Calu3 (cell line): Measurements from ENCODE around the gene NPFFR2. TPM values are rescaled to one million over a fixed set of nuclear protein-coding genes. Genes with fewer than 3 reads are reported as not detected.

Experiments used
- BruUV-seq: library from RNA; stranded (reverse); fragments of 400-500 nt; replicated peaks from 2 replicates; lab custom pipeline; 2021; lab: Mats Ljungman, UMichigan
- CTCF ChIA-PET: fragments of 300-600 bp; sonication (Branson Sonifier 250); formaldehyde crosslinking; loops from one replicate; lab custom pipeline; 2022; ENCODE audit warnings: antibody characterized with exemption; lab: Charles Lee
- DNase-seq: peaks from one replicate; pipeline ENCODE4 v3.0.0; 2022
- H3K27ac Mint-ChIP-seq: one replicate; pipeline ENCODE4 v1.8.0; 2022; ENCODE audit warnings: mixed read lengths; ENCODE audit not compliant: unreplicated experiment
- H3K27me3 Mint-ChIP-seq: one replicate; pipeline ENCODE4 v1.8.0; 2022; ENCODE audit warnings: mixed read lengths; ENCODE audit not compliant: unreplicated experiment
- H3K36me3 Mint-ChIP-seq: one replicate; pipeline ENCODE4 v1.8.0; 2022; ENCODE audit warnings: mild to moderate bottlenecking, moderate library complexity, mixed read lengths; ENCODE audit not compliant: insufficient read depth, unreplicated experiment
- H3K4me1 Mint-ChIP-seq: one replicate; pipeline ENCODE4 v1.8.0; 2022; ENCODE audit warnings: mild to moderate bottlenecking, low read depth, mixed read lengths; ENCODE audit not compliant: unreplicated experiment
- H3K4me3 Mint-ChIP-seq: one replicate; pipeline ENCODE4 v1.8.0; 2022; ENCODE audit warnings: mild to moderate bottlenecking, low read depth, moderate library complexity, mixed read lengths; ENCODE audit not compliant: unreplicated experiment
- H3K9me3 Mint-ChIP-seq: one replicate; pipeline ENCODE4 v1.8.0; 2022; ENCODE audit warnings: low read depth, mixed read lengths; ENCODE audit not compliant: unreplicated experiment
- intact Hi-C: fragments of 100-400 bp; cut with micrococcal nuclease; formaldehyde crosslinking; loops from one replicate; pipeline ENCODE4 v1.10.0; 2022; ENCODE audit not compliant: unreplicated experiment
- total RNA-seq: library from RNA; stranded (reverse); gene quantifications from 2 replicates; pipeline ENCODE4 v1.2.3, GENCODE V29; 2022
- TF ChIP-seq, protein P1 (sequence below): fragments of 200-600 bp; IDR thresholded peaks from one replicate; pipeline ENCODE4 v1.8.0; 2022; ENCODE audit warnings: antibody characterized with exemption; ENCODE audit not compliant: unreplicated experiment

NPFFR2 gene
- total RNA-seq, 1 experiment from 2014 or later = 0.78 TPM

DNA sequence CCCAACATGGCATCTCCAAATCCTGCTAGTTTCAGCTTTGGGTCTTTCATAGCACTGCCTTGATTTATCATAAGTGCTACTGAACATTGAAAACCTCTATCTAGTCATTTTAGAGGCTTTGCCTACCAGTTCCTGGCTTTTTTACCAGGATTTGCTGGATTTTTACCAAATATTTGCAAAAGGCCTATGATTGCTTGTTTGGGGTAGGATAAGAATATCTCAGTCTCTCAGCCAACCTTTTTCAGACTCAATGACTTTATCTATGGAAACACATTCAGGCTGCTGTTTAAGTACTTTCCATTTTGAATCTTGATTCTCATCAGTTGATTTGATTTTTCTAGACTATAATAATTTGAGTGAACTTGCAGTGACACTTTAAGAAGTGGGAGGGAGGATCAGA is 80.1 kb downstream of the NPFFR2 start:
- Mint-ChIP-seq H3K9me3 (no peaks in the 10 kb centered on the region), H3K36me3 (peaks cover 7% of the 10 kb centered on the region), H3K4me1 (peaks cover 20% of the 10 kb centered on the region), H3K27me3 (no peaks in the 10 kb centered on the region), H3K4me3 (no peak overlapping the region), H3K27ac (peak overlapping the region; percentile 97)
- CTCF ChIA-PET = interaction anchor here (0.9 kb wide), 1 partner anchor 31 kb away, joined by 3 read pairs; no protein-coding TSS in a partner anchor
- DNase-seq = no peak
- intact Hi-C loops = loop anchor here (10.0 kb wide), 1 partner anchor 137 kb away; no protein-coding TSS in a partner anchor
- no TSS peak for BruUV-seq
- TF ChIP-seq, protein P1, sequence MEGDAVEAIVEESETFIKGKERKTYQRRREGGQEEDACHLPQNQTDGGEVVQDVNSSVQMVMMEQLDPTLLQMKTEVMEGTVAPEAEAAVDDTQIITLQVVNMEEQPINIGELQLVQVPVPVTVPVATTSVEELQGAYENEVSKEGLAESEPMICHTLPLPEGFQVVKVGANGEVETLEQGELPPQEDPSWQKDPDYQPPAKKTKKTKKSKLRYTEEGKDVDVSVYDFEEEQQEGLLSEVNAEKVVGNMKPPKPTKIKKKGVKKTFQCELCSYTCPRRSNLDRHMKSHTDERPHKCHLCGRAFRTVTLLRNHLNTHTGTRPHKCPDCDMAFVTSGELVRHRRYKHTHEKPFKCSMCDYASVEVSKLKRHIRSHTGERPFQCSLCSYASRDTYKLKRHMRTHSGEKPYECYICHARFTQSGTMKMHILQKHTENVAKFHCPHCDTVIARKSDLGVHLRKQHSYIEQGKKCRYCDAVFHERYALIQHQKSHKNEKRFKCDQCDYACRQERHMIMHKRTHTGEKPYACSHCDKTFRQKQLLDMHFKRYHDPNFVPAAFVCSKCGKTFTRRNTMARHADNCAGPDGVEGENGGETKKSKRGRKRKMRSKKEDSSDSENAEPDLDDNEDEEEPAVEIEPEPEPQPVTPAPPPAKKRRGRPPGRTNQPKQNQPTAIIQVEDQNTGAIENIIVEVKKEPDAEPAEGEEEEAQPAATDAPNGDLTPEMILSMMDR = no peak

DNA sequence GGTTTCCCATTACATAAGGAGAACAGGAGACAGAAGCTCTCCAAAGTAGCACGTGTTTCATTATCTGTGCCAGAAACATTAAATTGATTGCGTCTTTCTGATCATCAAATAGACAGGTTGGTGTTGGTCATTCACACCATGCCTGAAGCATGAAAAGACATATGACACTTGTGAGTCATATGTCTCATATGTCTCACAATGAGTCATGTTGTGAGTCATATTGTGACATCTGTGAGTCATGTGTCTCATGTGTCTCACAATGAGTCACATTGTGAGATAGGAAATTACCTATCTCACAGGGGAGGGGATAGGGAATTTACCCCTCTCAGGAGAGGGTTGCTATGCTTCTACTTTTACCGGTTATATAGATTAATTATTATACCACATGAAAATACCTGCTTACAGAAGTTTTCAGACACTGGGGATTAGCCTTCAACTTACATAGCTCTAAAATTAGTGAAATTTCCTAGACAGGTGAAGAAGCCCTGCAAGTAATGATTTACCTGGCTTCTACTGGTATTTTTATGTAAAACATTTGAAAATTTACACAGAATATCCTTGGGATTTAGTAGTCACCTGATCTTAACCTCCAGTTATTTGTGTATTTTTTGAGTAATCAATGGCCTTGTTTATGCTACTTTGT is 80.8 kb downstream of the NPFFR2 start:
- Mint-ChIP-seq H3K4me3 (peak overlapping the region; percentile 35), H3K27me3 (no peaks in the 10 kb centered on the region), H3K9me3 (no peaks in the 10 kb centered on the region), H3K27ac (peak overlapping the region; percentile 97), H3K36me3 (peaks cover 7% of the 10 kb centered on the region), H3K4me1 (peaks cover 23% of the 10 kb centered on the region)
- TF ChIP-seq, protein P1 = no peak
- no TSS peak for BruUV-seq
- CTCF ChIA-PET = interaction anchor here (0.9 kb wide), 1 partner anchor 32 kb away, joined by 3 read pairs; no protein-coding TSS in a partner anchor
- intact Hi-C loops = loop anchor here (10.0 kb wide), 1 partner anchor 138 kb away; no protein-coding TSS in a partner anchor
- DNase-seq = peak; percentile 49

DNA sequence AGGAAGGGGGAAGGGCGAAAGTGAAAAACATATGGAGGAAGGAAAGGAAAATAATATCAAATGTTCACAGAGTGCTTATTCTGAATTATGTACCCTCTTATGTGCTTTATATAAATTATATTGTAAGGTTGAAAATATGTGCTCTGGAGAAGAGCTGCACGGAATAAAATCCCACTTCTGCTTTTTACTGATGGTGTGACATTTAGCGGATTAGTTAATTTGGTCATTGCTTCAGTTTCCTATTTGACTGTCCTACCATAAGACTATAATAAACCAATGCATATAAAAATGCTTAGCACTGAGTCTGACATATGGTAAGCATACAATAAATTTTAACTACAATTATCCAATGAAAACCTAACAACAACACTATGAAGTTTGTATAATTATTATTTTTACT is 86.2 kb downstream of the NPFFR2 start:
- CTCF ChIA-PET = no interaction called here
- H3K4me3 Mint-ChIP-seq = no peak overlapping the region
- peaks cover 3% of the 10 kb centered on the region for H3K9me3 Mint-ChIP-seq
- H3K27me3 Mint-ChIP-seq = no peaks in the 10 kb centered on the region
- H3K4me1 Mint-ChIP-seq = peaks cover 11% of the 10 kb centered on the region
- intact Hi-C loops = loop anchor here (10.0 kb wide), 1 partner anchor 143 kb away; no protein-coding TSS in a partner anchor
- no peak for DNase-seq
- no peak overlapping the region for H3K27ac Mint-ChIP-seq
- no peaks in the 10 kb centered on the region for H3K36me3 Mint-ChIP-seq
- no TSS peak for BruUV-seq
- TF ChIP-seq, protein P1 = no peak

DNA sequence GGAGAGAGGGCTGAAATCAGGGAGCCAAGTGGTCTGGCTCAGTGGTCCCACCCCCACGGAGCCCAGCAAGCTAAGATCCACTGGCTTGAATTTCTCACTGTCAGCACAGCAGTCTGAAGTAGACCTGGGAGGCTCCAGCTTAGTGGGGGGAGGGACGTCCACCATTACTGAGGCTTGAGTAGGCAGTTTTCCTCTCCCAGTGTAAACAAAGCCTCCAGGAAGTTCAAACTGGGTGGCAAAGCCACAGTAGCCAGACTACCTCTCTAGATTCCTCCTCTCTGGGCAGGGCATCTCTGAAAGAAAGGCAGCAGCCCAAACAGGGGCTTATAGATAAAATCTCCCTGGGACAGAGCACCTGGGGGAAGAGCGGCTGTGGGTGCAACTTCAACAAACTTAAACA is 88.1 kb downstream of the NPFFR2 start:
- CTCF ChIA-PET = no interaction called here

More for the DNA sequence above, 88.1 kb downstream of the NPFFR2 start:
- Mint-ChIP-seq H3K9me3 (peaks cover 3% of the 10 kb centered on the region), H3K4me3 (no peak overlapping the region), H3K27ac (no peak overlapping the region), H3K4me1 (peaks cover 8% of the 10 kb centered on the region), H3K36me3 (no peaks in the 10 kb centered on the region), H3K27me3 (no peaks in the 10 kb centered on the region)
- TF ChIP-seq, protein P1 = no peak
- peak; percentile 57 for DNase-seq
- no TSS peak for BruUV-seq
- intact Hi-C loops = loop anchor here (10.0 kb wide), 1 partner anchor 145 kb away; no protein-coding TSS in a partner anchor
